Measurements from ENCODE around the gene RPL19.
"Not testable (repeated sequence)": the region's sequence is repeated elsewhere in the genome, so short reads cannot be mapped to it uniquely, and the experiment has no call there.

RPL19 gene

DNA sequence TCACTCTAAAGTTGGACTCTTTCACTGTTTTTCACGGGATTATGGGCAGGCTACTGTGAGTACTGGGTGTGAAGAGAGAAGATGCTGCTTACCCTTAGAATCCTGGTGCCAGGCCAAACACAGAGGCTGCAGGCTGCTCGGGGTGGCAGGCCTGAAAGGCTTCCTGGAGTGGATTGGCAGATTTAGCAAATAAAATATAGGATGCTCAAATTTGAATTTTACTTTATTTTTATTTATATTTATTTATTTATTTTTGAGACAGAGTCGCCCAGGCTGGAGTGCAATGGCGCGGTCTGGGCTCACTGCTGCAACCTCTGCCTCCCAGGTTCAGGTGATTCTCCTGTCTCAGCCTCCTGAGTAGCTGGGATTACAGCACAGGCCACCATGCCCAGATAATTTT lies 40.5 kb downstream of the RPL19 start:
- in situ Hi-C loops (cut with MboI; ENCODE audit: low sequenced_read_pairs) = no loop called here

DNA sequence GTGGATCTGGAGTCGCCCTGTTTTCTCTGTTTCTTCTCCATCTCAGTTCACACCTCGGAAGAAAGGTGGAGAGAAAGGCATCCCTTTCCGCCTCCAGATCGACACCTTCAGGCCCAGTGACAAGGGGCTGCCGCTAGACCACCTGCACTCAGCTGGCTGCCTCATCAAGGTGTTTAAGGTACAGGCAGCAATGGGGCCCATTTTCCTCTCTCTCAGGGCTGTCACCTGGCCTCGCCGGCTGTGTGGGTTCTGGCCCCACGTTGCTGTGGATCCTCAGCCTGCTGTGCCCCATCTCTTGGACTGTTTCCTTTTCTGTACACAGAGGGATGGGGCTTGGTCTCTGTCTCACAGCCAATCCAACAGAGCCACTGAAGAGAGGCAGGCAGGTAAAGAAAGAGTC lies 43.1 kb downstream of the RPL19 start:
- in situ Hi-C loops (cut with MboI; ENCODE audit: low sequenced_read_pairs) = no loop called here

- in situ Hi-C loops (cut with MboI; ENCODE audit: low sequenced_read_pairs) = no loop called here
Observed at GRCh38 chr17:39244016-39244599, 44.0 kb downstream of the RPL19 start.

GRCh38 chr17:39244600-39245570 lies 44.8 kb downstream of the RPL19 start:
- in situ Hi-C loops (cut with MboI; ENCODE audit: low sequenced_read_pairs) = no loop called here

DNA sequence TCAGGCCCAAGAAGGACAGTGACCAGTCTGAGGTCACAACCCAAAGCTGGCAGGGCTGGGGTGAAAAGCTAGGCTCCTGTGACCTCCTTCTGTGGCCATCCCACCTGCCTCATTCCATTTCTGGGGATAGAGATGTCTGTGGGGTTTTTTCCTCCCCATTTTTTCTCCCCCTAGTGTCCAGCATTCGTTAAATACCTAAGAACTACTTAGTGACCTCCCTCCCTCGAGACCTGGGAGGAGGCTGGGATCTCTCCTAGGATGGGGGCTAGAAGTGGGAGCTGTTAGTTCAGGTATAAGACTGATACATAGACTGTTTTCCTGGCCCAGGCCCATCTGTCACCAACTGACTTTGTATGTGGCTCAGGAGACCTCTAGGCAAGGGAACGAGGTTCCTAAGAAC lies 46.2 kb downstream of the RPL19 start:
- in situ Hi-C loops (cut with MboI; ENCODE audit: low sequenced_read_pairs) = no loop called here

GRCh38 chr17:39250076-39250475 lies 50.0 kb downstream of the RPL19 start:
- in situ Hi-C loops (cut with MboI; ENCODE audit: low sequenced_read_pairs) = not testable (repeated sequence)

- in situ Hi-C loops (cut with MboI; ENCODE audit: low sequenced_read_pairs) = no loop called here
Observed at GRCh38 chr17:39251997-39252396, 51.9 kb downstream of the RPL19 start.

- in situ Hi-C loops (cut with MboI; ENCODE audit: low sequenced_read_pairs) = no loop called here
Observed at GRCh38 chr17:39252788-39253460, 52.8 kb downstream of the RPL19 start.
